Esophagus squamous epithelium (tissue), 4 donors: ENCODE results near the gene KCNG4.

ENCODE experiments used
- CTCF ChIP-seq, 6 experiments: fragments of 450-650 bp in 4 of 6; fragments of 200-600 bp in 2 of 6; sonication (generic) in 2 of 6; IDR thresholded peaks; one replicate each; pipeline ENCODE4 v1.5.1; 2016 to 2019; ENCODE audit warnings: antibody characterized with exemption in 6 of 6, mild to moderate bottlenecking in 4 of 6, moderate library complexity in 4 of 6
- POLR2A ChIP-seq, 4 donors: fragments of 450-650 bp; IDR thresholded peaks; one replicate each; pipeline ENCODE4 v1.6.1; 2017; ENCODE audit warnings: antibody characterized with exemption in 4 of 4, mild to moderate bottlenecking in 4 of 4, moderate library complexity in 3 of 4

GRCh38 chr16:84282533-84282932 is 42.7 kb upstream of the KCNG4 start:
- TF ChIP-seq CTCF (IDR thresholded peaks at IDR 0.05) (no peak), POLR2A (IDR thresholded peaks at IDR 0.05) (no peak)
